Measurements from ENCODE around the gene PLCL2.

GRCh38 chr3:16987141-16987540, 102.4 kb downstream of the PLCL2 start:
- TF ChIP-seq POLR2A (IDR thresholded peaks at IDR 0.05): no peak
- no peak for TF ChIP-seq CTCF (IDR thresholded peaks at IDR 0.05)
